IMR-90 (cell line): ENCODE measurements around the gene GDNF.

ENCODE experiments used
- CEBPB ChIP-seq: IDR thresholded peaks from 2 replicates; pipeline ENCODE4 v1.6.1; 2012; ENCODE audit warnings: low read depth, low read length, improper control_type of control experiment
- POLR2A ChIP-seq: IDR thresholded peaks from 2 replicates; pipeline ENCODE4 v1.6.1; 2012; ENCODE audit warnings: mild to moderate bottlenecking, low read depth, low read length
- SMC3 ChIP-seq: fragments of 150-350 bp; IDR thresholded peaks from 2 replicates; pipeline ENCODE4 v1.6.1; 2016; ENCODE audit warnings: low read depth, mild to moderate bottlenecking, antibody characterized with exemption, low read length, moderate library complexity
- TF ChIP-seq, protein P1 (sequence below): conservative IDR thresholded peaks from 2 replicates; pipeline ENCODE4 v1.5.1; 2012; ENCODE audit warnings: mild to moderate bottlenecking, low read depth, low read length, improper control_type of control experiment

DNA sequence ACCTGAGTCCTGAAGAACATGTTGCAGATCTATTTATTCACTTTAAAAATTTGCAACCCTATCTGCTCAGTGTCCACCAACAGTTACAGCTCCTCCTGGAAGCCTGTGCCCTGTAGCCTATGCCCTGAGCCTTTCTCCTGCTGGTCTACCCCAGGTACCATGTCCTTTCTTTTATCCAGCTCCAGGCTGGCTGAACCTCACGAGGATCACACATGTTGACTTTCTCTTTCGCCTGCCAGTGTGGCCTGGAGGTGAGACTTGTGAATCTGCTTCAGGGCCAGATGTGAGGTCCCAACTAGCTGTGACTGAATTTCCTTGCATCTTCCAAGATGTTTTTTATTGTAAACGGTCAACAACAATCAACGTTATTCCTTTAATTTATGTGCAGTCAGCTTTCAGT, 70.7 kb downstream of the GDNF start:
- TF ChIP-seq, protein P1, sequence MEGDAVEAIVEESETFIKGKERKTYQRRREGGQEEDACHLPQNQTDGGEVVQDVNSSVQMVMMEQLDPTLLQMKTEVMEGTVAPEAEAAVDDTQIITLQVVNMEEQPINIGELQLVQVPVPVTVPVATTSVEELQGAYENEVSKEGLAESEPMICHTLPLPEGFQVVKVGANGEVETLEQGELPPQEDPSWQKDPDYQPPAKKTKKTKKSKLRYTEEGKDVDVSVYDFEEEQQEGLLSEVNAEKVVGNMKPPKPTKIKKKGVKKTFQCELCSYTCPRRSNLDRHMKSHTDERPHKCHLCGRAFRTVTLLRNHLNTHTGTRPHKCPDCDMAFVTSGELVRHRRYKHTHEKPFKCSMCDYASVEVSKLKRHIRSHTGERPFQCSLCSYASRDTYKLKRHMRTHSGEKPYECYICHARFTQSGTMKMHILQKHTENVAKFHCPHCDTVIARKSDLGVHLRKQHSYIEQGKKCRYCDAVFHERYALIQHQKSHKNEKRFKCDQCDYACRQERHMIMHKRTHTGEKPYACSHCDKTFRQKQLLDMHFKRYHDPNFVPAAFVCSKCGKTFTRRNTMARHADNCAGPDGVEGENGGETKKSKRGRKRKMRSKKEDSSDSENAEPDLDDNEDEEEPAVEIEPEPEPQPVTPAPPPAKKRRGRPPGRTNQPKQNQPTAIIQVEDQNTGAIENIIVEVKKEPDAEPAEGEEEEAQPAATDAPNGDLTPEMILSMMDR = no peak
- TF ChIP-seq POLR2A = no peak
- TF ChIP-seq CEBPB = no peak
- TF ChIP-seq SMC3 = no peak
